ENCODE measurements around the gene OSBP2. TPM values are rescaled to one million over a fixed set of nuclear protein-coding genes. Genes with fewer than 3 reads are reported as not detected.

The OSBP2 gene
- polyA plus RNA-seq, 2 of the 4 experiments (the other 2 are of a cell fraction): 2.7 to 6.0 TPM

DNA sequence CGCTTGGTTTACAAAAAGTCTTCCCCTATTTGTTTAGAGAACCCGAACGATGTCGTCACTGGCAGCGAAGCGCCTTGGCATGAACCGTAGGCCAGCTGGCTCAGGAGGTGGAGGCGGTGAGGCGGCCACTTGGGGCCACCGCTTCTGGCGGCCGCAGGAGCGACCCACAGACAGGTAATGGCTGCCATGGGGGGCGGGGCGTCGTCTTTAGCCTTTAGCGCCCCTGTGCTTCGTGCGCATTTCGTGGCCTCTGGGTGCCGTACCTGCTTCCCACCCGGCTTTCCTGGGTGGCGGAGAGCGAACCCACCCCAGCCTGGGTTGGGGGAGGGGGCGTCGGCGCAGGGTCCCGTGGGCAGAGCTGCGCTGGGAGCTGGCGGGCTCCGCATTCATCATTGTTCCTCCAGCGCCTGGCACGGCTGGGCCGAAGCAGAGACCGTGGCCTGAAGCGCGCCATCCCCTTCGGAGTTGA is 469 bp upstream of the OSBP2 start:
- POLR2A ChIA-PET: interaction anchor here (0.6 kb wide), 1 partner anchor 262 kb away, joined by 3 read pairs; no protein-coding TSS in a partner anchor

GRCh38 chr22:30695351-30695851 is 727 bp downstream of the OSBP2 start:
- DNase-seq (ENCODE audit: low read depth in 1 of 2, low spot score in 1 of 2): no peak
- POLR2A ChIA-PET: no interaction called here
- Histone ChIP-seq H3K4me1 (peaks cover 5% of the 10 kb centered on the region; the same call in 1 of the 3 replicates), H3K4me2 (peak overlapping the region; percentile 79), H3K4me3 (peak overlapping the region; percentile 74; the same call in 2 of the 3 replicates), H3K27ac (peak overlapping the region in 1 of 2 experiments; percentile 86; a peak in 4 of 6 replicates), H3K9me3 (no peaks in the 10 kb centered on the region)
- ATAC-seq: no peak
- CTCF ChIA-PET: interaction anchor here (1.2 to 3.0 kb wide), 2 partner anchors 52 to 60 kb away, joined by 3 to 15 read pairs; no protein-coding TSS in a partner anchor
- WGBS (ENCODE audit: missing lambda C conversion rate): 94% methylated on average over 6 of the region's 15 CpGs
- no peak for FAIRE-seq
- no peak for TF ChIP-seq MAX (IDR thresholded peaks at IDR 0.05)
- no peak for TF ChIP-seq KDM5A (IDR thresholded peaks at IDR 0.05)
- no peak for TF ChIP-seq CHD2 (IDR thresholded peaks at IDR 0.05; ENCODE audit: low read length, partially characterized antibody)
- TF ChIP-seq TFCP2L1 (CRISPR knock-in tag; IDR thresholded peaks at IDR 0.05): no peak
- no peak for TF ChIP-seq GATA3 (IDR thresholded peaks at IDR 0.05; ENCODE audit: borderline replicate concordance)
- TF ChIP-seq NPAS2 (CRISPR knock-in tag; IDR thresholded peaks at IDR 0.05; ENCODE audit: borderline replicate concordance): no peak
- no peak for TF ChIP-seq HOXB13 (CRISPR knock-in tag; IDR thresholded peaks at IDR 0.05; ENCODE audit: low read depth)
- TF ChIP-seq, protein P1, sequence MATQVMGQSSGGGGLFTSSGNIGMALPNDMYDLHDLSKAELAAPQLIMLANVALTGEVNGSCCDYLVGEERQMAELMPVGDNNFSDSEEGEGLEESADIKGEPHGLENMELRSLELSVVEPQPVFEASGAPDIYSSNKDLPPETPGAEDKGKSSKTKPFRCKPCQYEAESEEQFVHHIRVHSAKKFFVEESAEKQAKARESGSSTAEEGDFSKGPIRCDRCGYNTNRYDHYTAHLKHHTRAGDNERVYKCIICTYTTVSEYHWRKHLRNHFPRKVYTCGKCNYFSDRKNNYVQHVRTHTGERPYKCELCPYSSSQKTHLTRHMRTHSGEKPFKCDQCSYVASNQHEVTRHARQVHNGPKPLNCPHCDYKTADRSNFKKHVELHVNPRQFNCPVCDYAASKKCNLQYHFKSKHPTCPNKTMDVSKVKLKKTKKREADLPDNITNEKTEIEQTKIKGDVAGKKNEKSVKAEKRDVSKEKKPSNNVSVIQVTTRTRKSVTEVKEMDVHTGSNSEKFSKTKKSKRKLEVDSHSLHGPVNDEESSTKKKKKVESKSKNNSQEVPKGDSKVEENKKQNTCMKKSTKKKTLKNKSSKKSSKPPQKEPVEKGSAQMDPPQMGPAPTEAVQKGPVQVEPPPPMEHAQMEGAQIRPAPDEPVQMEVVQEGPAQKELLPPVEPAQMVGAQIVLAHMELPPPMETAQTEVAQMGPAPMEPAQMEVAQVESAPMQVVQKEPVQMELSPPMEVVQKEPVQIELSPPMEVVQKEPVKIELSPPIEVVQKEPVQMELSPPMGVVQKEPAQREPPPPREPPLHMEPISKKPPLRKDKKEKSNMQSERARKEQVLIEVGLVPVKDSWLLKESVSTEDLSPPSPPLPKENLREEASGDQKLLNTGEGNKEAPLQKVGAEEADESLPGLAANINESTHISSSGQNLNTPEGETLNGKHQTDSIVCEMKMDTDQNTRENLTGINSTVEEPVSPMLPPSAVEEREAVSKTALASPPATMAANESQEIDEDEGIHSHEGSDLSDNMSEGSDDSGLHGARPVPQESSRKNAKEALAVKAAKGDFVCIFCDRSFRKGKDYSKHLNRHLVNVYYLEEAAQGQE (IDR thresholded peaks at IDR 0.05): no peak
- no peak for TF ChIP-seq POLR2A (IDR thresholded peaks at IDR 0.05; ENCODE audit: low read length)
- TF ChIP-seq USF2 (IDR thresholded peaks at IDR 0.05): no peak
- TF ChIP-seq NR3C1 (IDR thresholded peaks at IDR 0.05): no peak
- TF ChIP-seq, protein P2, sequence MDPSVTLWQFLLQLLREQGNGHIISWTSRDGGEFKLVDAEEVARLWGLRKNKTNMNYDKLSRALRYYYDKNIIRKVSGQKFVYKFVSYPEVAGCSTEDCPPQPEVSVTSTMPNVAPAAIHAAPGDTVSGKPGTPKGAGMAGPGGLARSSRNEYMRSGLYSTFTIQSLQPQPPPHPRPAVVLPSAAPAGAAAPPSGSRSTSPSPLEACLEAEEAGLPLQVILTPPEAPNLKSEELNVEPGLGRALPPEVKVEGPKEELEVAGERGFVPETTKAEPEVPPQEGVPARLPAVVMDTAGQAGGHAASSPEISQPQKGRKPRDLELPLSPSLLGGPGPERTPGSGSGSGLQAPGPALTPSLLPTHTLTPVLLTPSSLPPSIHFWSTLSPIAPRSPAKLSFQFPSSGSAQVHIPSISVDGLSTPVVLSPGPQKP (IDR thresholded peaks at IDR 0.05; ENCODE audit: low read depth, low read length): no peak

More for the DNA sequence above, 469 bp upstream of the OSBP2 start:
- Histone ChIP-seq H3K4me3 (peak overlapping the region; percentile 74), H3K27ac (peak overlapping the region; percentile 85 to 86), H3K9me3 (no peaks in the 10 kb centered on the region), H3K4me1 (peaks cover 5% of the 10 kb centered on the region; the same call in 1 of the 3 replicates), H3K4me2 (peak overlapping the region; percentile 79)
- ATAC-seq (peak; percentile 90 to 95), FAIRE-seq (no peak), DNase-seq (ENCODE audit: low read depth in 1 of 2, low spot score in 1 of 2) (peak; percentile 47 to 63)
- CTCF ChIA-PET: interaction anchor here (0.6 to 3.0 kb wide), 6 partner anchors 9 to 222 kb away, joined by 3 to 15 read pairs (median 3); no protein-coding TSS in a partner anchor
- TF ChIP-seq NPAS2 (CRISPR knock-in tag; IDR thresholded peaks at IDR 0.05; ENCODE audit: borderline replicate concordance) (no peak), HOXB5 (CRISPR knock-in tag; IDR thresholded peaks at IDR 0.05) (no peak), MYC (IDR thresholded peaks at IDR 0.05; ENCODE audit: borderline replicate concordance, low read length) (no peak), JUNB (IDR thresholded peaks at IDR 0.05) (no peak), JUN (IDR thresholded peaks at IDR 0.05) (0 out of 5 replicates have a peak, but pooled peaks of 1 of the 2 experiments have one; percentile 35), EHF (CRISPR knock-in tag; IDR thresholded peaks at IDR 0.05) (no peak), KDM1A (IDR thresholded peaks at IDR 0.05; ENCODE audit: low read depth) (no peak), ZNF302 (CRISPR knock-in tag; IDR thresholded peaks at IDR 0.05) (no peak), HEYL (CRISPR knock-in tag; IDR thresholded peaks at IDR 0.05) (no peak), RAD21 (conservative IDR thresholded peaks at IDR 0.05 in 1 of 2, IDR thresholded peaks at IDR 0.05 in 1 of 2) (no peak), CTCF (IDR thresholded peaks at IDR 0.05) (no peak), BHLHE40 (IDR thresholded peaks at IDR 0.05; ENCODE audit: low read depth, low read length) (no peak), HDAC2 (IDR thresholded peaks at IDR 0.05) (no peak), GATA3 (IDR thresholded peaks at IDR 0.05; ENCODE audit: borderline replicate concordance) (no peak), CEBPB (IDR thresholded peaks at IDR 0.05) (no peak), EHMT2 (IDR thresholded peaks at IDR 0.05; ENCODE audit: low read depth) (no peak), MAX (IDR thresholded peaks at IDR 0.05) (peak; percentile 32; the same call in 1 of the 2 replicates)
- TF ChIP-seq, protein P3, sequence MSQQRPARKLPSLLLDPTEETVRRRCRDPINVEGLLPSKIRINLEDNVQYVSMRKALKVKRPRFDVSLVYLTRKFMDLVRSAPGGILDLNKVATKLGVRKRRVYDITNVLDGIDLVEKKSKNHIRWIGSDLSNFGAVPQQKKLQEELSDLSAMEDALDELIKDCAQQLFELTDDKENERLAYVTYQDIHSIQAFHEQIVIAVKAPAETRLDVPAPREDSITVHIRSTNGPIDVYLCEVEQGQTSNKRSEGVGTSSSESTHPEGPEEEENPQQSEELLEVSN (IDR thresholded peaks at IDR 0.05; ENCODE audit: borderline replicate concordance, low read depth): peak; percentile 38; the same call in 1 of the 2 replicates
- TF ChIP-seq, protein P2 (IDR thresholded peaks at IDR 0.05; ENCODE audit: low read depth, low read length): no peak
- WGBS (ENCODE audit: missing lambda C conversion rate): 6% methylated on average over 6 of the region's 38 CpGs

Data from A549 (cell line).